Airway epithelial cell (primary cell): ENCODE results near the gene SAC3D1. TPM values are rescaled to one million over a fixed set of nuclear protein-coding genes. Genes with fewer than 3 reads are reported as not detected.

Experiments used
- total RNA-seq: library from RNA; depleted of rRNA; stranded (reverse); fragments of >200 nt; gene quantifications from 2 replicates; pipeline ENCODE4 v1.2.3, GENCODE V29; 2015

SAC3D1 gene
- 32.7 and 34.4 TPM in 2 replicates for total RNA-seq

GRCh38 chr11:65040847-65041622 is at the start of gene SAC3D1:
Gene SAC3D1 (plus strand): TSS chr11:65041210. CDS start chr11:65041293, 83 bp downstream.

GRCh38 chr11:64996710-64997380 is 44.2 kb upstream of the SAC3D1 start, which contains the start of gene BATF2:
Gene BATF2 (minus strand): TSS chr11:64996971. CDS start chr11:64996914, 57 bp downstream.

DNA sequence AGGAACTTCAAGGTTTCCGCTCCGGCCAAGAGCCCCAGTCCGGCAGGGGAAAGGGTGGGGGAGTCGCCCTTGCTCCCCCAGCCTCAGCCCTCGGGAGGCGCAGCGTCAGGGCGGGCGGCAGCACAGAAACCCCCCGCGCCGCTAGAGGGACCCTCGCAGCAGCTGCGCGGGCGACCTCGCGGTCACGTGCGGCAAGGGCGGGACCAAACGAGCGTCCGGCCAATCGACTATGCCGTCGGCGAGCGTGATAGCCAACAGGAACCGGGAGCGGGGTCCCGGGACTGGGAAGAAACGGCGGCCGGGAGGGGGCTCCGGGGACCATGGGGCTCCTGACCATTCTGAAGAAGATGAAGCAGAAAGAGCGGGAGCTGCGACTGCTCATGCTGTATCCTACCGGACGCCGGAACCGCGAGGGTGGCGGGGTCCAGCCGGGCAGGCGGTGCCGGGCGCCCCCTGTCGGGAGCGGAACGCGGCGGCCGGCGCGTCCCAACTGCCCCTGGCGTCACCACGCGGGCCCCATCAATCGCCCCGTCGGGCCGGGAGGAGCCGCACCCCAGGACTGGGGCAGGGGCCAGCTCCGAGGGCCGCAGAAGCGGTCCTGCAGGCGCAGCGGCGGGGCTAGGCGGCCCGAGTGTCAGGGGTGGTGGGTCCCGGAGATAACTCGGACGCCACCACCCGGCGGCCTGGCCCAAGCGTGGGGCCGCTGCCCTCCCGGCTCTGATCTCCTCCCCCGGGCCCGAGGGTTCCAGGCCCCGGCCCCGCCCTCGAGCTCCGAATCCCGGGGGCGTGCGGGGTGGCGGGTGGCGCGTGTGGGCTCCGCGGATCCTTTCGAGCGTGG is 26.9 kb upstream of the SAC3D1 start, which contains the start of gene ARL2:
Gene ARL2 (plus strand): TSS at position 273 of the 838 bp plus-strand sequence. CDS start 48 bp downstream, at position 321.

DNA sequence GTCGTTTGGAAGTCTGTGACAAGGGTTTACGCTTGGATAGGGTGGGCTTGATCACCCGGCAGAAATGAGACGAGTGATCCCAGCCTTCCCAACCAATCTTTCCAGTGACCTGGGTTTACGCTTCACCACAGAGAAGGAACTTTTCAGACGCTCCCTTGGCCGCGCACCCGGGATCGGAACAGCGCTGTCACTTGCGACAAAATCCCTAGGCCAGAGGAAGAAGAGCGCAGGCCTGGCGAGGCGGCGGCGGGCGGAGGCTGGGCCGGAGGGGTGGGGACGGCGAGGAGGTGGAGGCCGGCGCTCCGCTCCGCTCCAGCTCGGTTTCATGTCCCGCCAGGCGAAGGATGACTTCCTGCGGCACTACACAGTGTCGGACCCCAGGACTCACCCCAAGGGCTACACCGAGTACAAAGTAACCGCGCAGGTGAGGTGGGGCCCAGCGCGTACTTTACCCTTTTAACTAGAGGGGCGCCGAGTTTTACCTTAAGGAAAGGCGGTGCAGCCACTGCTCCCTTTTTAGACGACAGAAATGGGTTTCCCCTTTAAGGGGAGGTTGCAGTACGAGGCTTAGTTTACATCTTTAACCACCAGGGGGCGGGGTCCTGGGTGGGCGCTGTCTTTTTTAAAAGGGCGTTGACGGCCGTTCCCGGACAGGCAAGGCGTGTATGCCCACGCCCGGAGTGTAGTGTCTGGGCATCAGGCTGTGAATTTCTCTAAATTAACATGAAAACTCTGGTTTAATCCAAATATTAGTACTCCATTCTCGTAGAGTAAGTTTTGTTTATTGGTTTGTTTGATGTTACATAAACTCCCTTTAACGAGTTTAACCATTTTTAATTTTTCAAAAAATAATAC is 13.6 kb upstream of the SAC3D1 start, which contains the start of gene SNX15:
Gene SNX15 (plus strand): TSS at position 227 of the 855 bp plus-strand sequence. CDS start 99 bp downstream, at position 326.

GRCh38 chr11:65058419-65059054 is 17.5 kb downstream of the SAC3D1 start, which contains the start of gene NAALADL1:
Gene NAALADL1 (minus strand): TSS chr11:65058553. CDS start chr11:65058521, 32 bp downstream.

GRCh38 chr11:65083834-65084597 is 43.0 kb downstream of the SAC3D1 start, which contains the start of the genes CDCA5 and ZFPL1:
Gene CDCA5 (minus strand): TSS chr11:65084040. CDS start chr11:65083978, 62 bp downstream.
Gene ZFPL1 (plus strand): TSS chr11:65084222. CDS start chr11:65084699, 477 bp downstream.

Other genes with a start within 250 kb of the SAC3D1 start
- gene MAP4K2, start 238.0 kb upstream of the SAC3D1 start, total RNA-seq = 23.3 and 35.0 TPM in 2 replicates
- gene MEN1, start 230.7 kb upstream of the SAC3D1 start, total RNA-seq = 21.9 and 28.4 TPM in 2 replicates
- gene CDC42BPG, start 196.6 kb upstream of the SAC3D1 start, total RNA-seq = 15.9 and 17.4 TPM in 2 replicates
- 43.7 and 57.8 TPM in 2 replicates for gene EHD1, start 162.6 kb upstream of the SAC3D1 start, total RNA-seq
- gene ATG2A, start 124.0 kb upstream of the SAC3D1 start, total RNA-seq = 18.2 and 19.0 TPM in 2 replicates
- 14.8 and 16.2 TPM in 2 replicates for gene PPP2R5B, start 116.5 kb upstream of the SAC3D1 start, total RNA-seq
- gene GPHA2, start 105.3 kb upstream of the SAC3D1 start, total RNA-seq = not detected in 2 replicates
- gene MAJIN, start 69.1 kb upstream of the SAC3D1 start, total RNA-seq = not detected in 2 replicates
- gene BATF2, start 44.2 kb upstream of the SAC3D1 start, total RNA-seq = 0.09 TPM in 1 of 2 replicates, not detected in the other
- 118 and 132 TPM in 2 replicates for gene ARL2, start 27.1 kb upstream of the SAC3D1 start, total RNA-seq
- 10.2 and 14.2 TPM in 2 replicates for gene SNX15, start 13.8 kb upstream of the SAC3D1 start, total RNA-seq
- gene NAALADL1, start 17.3 kb downstream of the SAC3D1 start, total RNA-seq = 2.0 and 7.1 TPM in 2 replicates
- 13.9 and 14.8 TPM in 2 replicates for gene CDCA5, start 42.8 kb downstream of the SAC3D1 start, total RNA-seq
- 30.1 and 48.6 TPM in 2 replicates for gene ZFPL1, start 43.0 kb downstream of the SAC3D1 start, total RNA-seq
- gene VPS51, start 55.0 kb downstream of the SAC3D1 start, total RNA-seq = 195 and 359 TPM in 2 replicates
- gene TM7SF2, start 70.7 kb downstream of the SAC3D1 start, total RNA-seq = 80.3 and 96.7 TPM in 2 replicates
- 28.4 and 54.3 TPM in 2 replicates for gene ZNHIT2, start 76.5 kb downstream of the SAC3D1 start, total RNA-seq
- 609 and 906 TPM in 2 replicates for gene FAU, start 80.9 kb downstream of the SAC3D1 start, total RNA-seq
- 54.8 and 80.0 TPM in 2 replicates for gene MRPL49, start 81.1 kb downstream of the SAC3D1 start, total RNA-seq
- 12.7 and 18.1 TPM in 2 replicates for gene SYVN1, start 93.3 kb downstream of the SAC3D1 start, total RNA-seq
- not detected in 2 replicates for gene SPDYC, start 129.0 kb downstream of the SAC3D1 start, total RNA-seq
- gene CAPN1, start 140.7 kb downstream of the SAC3D1 start, total RNA-seq = 594 and 598 TPM in 2 replicates
- gene POLA2, start 220.8 kb downstream of the SAC3D1 start, total RNA-seq = 15.4 and 51.9 TPM in 2 replicates